WTC11 (cell line): Measurements from ENCODE around the gene RASSF8.

Experiments
- CTCF ChIP-seq: fragments of 200-600 bp; IDR thresholded peaks from 2 replicates; pipeline ENCODE4 v1.8.0; 2022; ENCODE audit warnings: antibody characterized with exemption
- ZNF416 ChIP-seq: fragments of 250-450 bp; sonication (Bioruptor Pico); IDR thresholded peaks from 2 replicates; pipeline ENCODE4 v1.9.0; 2021; ENCODE audit warnings: mild to moderate bottlenecking, inconsistent platforms
- TF ChIP-seq, protein P1 (sequence below): sonication (generic); formaldehyde crosslinking; IDR thresholded peaks from 2 replicates; pipeline ENCODE4 v1.8.0; 2022; ENCODE audit warnings: mild to moderate bottlenecking, missing genetic modification reagents
- TF ChIP-seq, protein P2 (sequence below): sonication (generic); formaldehyde crosslinking; IDR thresholded peaks from 2 replicates; pipeline ENCODE4 v1.8.1; 2023; ENCODE audit warnings: mild to moderate bottlenecking, missing genetic modification reagents
- TF ChIP-seq, protein P3 (sequence below): sonication (generic); formaldehyde crosslinking; IDR thresholded peaks from 2 replicates; pipeline ENCODE4 v1.8.0; 2022; ENCODE audit warnings: mild to moderate bottlenecking, missing genetic modification reagents

GRCh38 chr12:25980035-25980434, 21.6 kb downstream of the RASSF8 start:
- TF ChIP-seq CTCF (no peak), ZNF416 (CRISPR knock-in tag) (no peak)
- TF ChIP-seq, protein P1, sequence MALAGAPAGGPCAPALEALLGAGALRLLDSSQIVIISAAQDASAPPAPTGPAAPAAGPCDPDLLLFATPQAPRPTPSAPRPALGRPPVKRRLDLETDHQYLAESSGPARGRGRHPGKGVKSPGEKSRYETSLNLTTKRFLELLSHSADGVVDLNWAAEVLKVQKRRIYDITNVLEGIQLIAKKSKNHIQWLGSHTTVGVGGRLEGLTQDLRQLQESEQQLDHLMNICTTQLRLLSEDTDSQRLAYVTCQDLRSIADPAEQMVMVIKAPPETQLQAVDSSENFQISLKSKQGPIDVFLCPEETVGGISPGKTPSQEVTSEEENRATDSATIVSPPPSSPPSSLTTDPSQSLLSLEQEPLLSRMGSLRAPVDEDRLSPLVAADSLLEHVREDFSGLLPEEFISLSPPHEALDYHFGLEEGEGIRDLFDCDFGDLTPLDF (CRISPR knock-in tag): no peak
- TF ChIP-seq, protein P2, sequence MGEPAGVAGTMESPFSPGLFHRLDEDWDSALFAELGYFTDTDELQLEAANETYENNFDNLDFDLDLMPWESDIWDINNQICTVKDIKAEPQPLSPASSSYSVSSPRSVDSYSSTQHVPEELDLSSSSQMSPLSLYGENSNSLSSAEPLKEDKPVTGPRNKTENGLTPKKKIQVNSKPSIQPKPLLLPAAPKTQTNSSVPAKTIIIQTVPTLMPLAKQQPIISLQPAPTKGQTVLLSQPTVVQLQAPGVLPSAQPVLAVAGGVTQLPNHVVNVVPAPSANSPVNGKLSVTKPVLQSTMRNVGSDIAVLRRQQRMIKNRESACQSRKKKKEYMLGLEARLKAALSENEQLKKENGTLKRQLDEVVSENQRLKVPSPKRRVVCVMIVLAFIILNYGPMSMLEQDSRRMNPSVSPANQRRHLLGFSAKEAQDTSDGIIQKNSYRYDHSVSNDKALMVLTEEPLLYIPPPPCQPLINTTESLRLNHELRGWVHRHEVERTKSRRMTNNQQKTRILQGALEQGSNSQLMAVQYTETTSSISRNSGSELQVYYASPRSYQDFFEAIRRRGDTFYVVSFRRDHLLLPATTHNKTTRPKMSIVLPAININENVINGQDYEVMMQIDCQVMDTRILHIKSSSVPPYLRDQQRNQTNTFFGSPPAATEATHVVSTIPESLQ (CRISPR knock-in tag): no peak
- TF ChIP-seq, protein P3, sequence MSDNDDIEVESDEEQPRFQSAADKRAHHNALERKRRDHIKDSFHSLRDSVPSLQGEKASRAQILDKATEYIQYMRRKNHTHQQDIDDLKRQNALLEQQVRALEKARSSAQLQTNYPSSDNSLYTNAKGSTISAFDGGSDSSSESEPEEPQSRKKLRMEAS (CRISPR knock-in tag): no peak
